Left renal cortex interstitium (tissue), 4 donors: ENCODE results near the gene OGT. TPM values are rescaled to one million over a fixed set of nuclear protein-coding genes. Genes with fewer than 3 reads are reported as not detected.
"Not testable (repeated sequence)": the region's sequence is repeated elsewhere in the genome, so short reads cannot be mapped to it uniquely, and the experiment has no call there.

Source experiments
- DNase-seq, 4 donors: peaks; one replicate each; pipeline ENCODE4 v3.0.0-alpha.2; 2013; ENCODE audit warnings: low read depth in 4 of 4, low spot score in 2 of 4, missing footprints in 1 of 4
- polyA plus RNA-seq, 4 donors: library from polyadenylated mRNA; unstranded; fragments of 120-200 nt; gene quantifications; one replicate each; pipeline ENCODE4 v1.2.1, GENCODE V29; 2013; ENCODE audit not compliant: insufficient read length in 4 of 4

OGT gene
- polyA plus RNA-seq, 4 donors: 133 to 308 (median 229) TPM

- DNase-seq: no peak
Measured at GRCh38 chrX:71579136-71579989, 46.5 kb downstream of the OGT start.

- DNase-seq: no peak
Measured at GRCh38 chrX:71579990-71580380, 47.1 kb downstream of the OGT start.

GRCh38 chrX:71581210-71581609 is 48.3 kb downstream of the OGT start:
- DNase-seq: no peak

- DNase-seq: no peak
Measured at GRCh38 chrX:71586929-71587328, 54.0 kb downstream of the OGT start.

GRCh38 chrX:71593210-71593609 is 60.3 kb downstream of the OGT start:
- DNase-seq: not testable (repeated sequence)

GRCh38 chrX:71599965-71600364 is 67.1 kb downstream of the OGT start:
- no peak for DNase-seq

- no peak for DNase-seq
Measured at GRCh38 chrX:71603618-71604017, 70.7 kb downstream of the OGT start.

GRCh38 chrX:71604141-71604540 is 71.2 kb downstream of the OGT start:
- no peak for DNase-seq

GRCh38 chrX:71604796-71605568 is 72.1 kb downstream of the OGT start:
- no peak for DNase-seq

GRCh38 chrX:71606536-71607216 is 73.8 kb downstream of the OGT start:
- no peak for DNase-seq

- DNase-seq: no peak
Measured at GRCh38 chrX:71607488-71607887, 74.6 kb downstream of the OGT start.

GRCh38 chrX:71609095-71609750 is 76.3 kb downstream of the OGT start:
- no peak for DNase-seq

- not testable (repeated sequence) for DNase-seq
Measured at GRCh38 chrX:71611736-71612135, 78.8 kb downstream of the OGT start.

- DNase-seq: no peak
Measured at GRCh38 chrX:71612256-71612655, 79.4 kb downstream of the OGT start.

- no peak for DNase-seq
Measured at GRCh38 chrX:71615056-71615455, 82.2 kb downstream of the OGT start.

- DNase-seq: no peak
Measured at GRCh38 chrX:71615954-71616353, 83.0 kb downstream of the OGT start.

- no peak for DNase-seq
Measured at GRCh38 chrX:71616672-71617529, 84.0 kb downstream of the OGT start.

GRCh38 chrX:71617742-71618141 is 84.8 kb downstream of the OGT start:
- no peak for DNase-seq

- no peak for DNase-seq
Measured at GRCh38 chrX:71618303-71618721, 85.4 kb downstream of the OGT start, which contains the start of gene CXCR3. Gene CXCR3 (minus strand): TSS chrX:71618511. CDS start chrX:71618449, 62 bp downstream.

- DNase-seq: no peak
Measured at GRCh38 chrX:71618787-71619186, 85.9 kb downstream of the OGT start.
